C4-2B (cell line): ENCODE results near the gene RBMS3.

Source experiments
- H3K27ac ChIP-seq: fragments of 450-650 bp; 2 replicates; pipeline ENCODE4 v1.5.1; 2017
- ZFX ChIP-seq: fragments of 450-650 bp; IDR thresholded peaks from 2 replicates; pipeline ENCODE4 v1.6.1; 2017
- TF ChIP-seq, protein P1 (sequence below): fragments of 450-650 bp; conservative IDR thresholded peaks from 2 replicates; pipeline ENCODE4 v1.5.1; 2017; ENCODE audit warnings: mild to moderate bottlenecking

The RBMS3 gene

GRCh38 chr3:29338377-29338776 is 57.5 kb downstream of the RBMS3 start:
- TF ChIP-seq ZFX: no peak
- no peak overlapping the region for H3K27ac ChIP-seq

DNA sequence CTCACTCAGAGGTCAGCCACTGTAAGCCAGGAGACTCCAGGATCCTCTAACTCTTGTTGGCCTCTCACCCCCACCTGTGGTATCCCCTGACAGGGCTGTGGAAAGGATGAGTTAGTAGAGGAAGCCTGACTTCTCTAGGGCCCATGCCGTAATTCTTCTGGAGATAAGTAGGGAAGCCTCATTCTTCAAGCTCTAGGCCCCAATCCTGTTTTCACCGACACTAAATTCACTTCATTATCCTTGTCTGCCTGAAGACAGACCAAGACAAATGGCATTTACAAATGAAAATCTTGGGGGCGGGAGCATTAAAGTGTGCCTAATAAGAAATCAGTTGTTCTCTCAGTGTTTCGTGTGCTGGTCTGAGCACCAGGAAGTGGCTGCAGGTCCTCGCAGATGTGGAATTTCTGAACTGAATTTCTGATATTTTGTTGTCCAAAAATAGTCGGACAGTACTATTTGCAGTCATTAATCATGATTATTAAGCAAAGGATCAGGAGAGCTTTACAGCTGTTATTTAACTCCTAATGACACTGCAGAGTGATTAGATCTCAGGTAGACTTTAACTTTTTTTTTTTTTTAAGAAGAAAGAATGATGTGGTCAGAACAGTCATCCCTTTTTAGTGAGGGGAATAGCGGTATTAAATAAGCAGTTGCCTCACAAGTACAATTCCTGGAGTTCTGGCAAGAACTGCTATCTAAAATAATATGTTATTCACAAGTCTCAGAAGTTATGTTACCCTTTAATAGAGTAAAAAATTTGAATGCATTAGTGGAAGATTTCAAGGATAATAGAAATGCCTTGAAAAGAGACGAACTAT is 58.4 kb downstream of the RBMS3 start:
- TF ChIP-seq ZFX: no peak
- TF ChIP-seq, protein P1, sequence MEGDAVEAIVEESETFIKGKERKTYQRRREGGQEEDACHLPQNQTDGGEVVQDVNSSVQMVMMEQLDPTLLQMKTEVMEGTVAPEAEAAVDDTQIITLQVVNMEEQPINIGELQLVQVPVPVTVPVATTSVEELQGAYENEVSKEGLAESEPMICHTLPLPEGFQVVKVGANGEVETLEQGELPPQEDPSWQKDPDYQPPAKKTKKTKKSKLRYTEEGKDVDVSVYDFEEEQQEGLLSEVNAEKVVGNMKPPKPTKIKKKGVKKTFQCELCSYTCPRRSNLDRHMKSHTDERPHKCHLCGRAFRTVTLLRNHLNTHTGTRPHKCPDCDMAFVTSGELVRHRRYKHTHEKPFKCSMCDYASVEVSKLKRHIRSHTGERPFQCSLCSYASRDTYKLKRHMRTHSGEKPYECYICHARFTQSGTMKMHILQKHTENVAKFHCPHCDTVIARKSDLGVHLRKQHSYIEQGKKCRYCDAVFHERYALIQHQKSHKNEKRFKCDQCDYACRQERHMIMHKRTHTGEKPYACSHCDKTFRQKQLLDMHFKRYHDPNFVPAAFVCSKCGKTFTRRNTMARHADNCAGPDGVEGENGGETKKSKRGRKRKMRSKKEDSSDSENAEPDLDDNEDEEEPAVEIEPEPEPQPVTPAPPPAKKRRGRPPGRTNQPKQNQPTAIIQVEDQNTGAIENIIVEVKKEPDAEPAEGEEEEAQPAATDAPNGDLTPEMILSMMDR: no peak
- no peak overlapping the region for H3K27ac ChIP-seq

- no peak overlapping the region for H3K27ac ChIP-seq
- TF ChIP-seq, protein P1: no peak
- TF ChIP-seq ZFX: no peak
Measured at GRCh38 chr3:29344154-29344553, 63.3 kb downstream of the RBMS3 start.

DNA sequence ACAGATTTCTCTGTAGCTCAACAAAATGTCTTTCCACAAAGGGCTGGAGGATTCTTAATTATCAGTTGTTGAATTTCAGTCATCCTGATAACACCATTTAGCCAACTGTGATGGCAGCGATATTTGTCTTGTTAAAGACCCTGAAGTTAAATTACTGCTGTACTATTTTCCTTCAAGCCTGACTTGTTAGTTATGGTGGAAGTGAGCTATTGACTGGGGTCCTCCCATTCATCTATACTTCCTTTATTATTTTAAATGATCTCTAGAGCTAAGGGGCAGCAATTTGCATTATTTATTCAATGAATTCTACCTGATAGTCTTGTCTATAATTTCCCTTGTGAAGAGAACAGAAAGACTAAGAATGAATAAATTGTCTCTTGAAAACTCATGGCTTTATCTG is 64.1 kb downstream of the RBMS3 start:
- TF ChIP-seq ZFX: no peak
- TF ChIP-seq, protein P1: no peak
- H3K27ac ChIP-seq: no peak overlapping the region

GRCh38 chr3:29345516-29346300 is 64.8 kb downstream of the RBMS3 start:
- no peak for TF ChIP-seq ZFX
- TF ChIP-seq, protein P1: no peak
- H3K27ac ChIP-seq: no peak overlapping the region

DNA sequence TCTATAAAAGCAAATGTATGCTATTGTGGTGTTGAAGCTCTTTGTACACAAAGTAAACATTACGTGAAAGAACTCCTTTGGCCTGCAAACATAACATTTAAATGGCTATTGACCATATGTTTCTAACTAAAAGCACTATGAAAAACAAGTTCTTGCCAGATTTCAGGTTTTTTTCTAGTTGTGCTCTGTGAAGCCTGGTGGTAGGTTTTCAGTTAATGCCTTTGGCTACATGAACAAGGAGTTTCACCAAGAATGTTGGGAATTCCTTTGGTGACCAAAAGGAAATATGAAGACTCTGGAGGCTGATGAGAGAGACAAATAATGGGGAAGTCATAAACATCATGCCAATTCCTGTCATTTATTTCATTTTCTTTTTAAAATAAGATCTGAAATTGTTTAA is 66.0 kb downstream of the RBMS3 start:
- no peak overlapping the region for H3K27ac ChIP-seq
- TF ChIP-seq ZFX: no peak
- TF ChIP-seq, protein P1: no peak

DNA sequence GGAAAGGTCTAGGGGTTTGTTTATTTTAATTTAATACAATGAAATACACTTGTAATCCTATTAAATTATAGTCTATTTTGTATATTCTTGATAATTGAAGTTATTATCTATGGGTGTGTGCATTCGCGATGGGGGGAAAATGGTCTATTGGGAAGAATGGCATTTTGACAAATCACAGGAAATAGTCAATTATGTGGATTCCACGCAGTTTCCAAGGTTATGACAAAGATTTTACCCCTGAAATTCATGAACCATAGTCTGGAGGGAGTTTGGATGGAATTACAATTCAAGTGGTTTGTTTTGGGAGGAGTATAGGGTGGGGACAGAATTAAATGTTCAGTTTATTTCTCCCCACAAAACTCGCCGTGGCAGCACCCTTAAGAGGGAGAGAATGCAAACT is 66.5 kb downstream of the RBMS3 start:
- no peak overlapping the region for H3K27ac ChIP-seq
- no peak for TF ChIP-seq ZFX
- TF ChIP-seq, protein P1: no peak
